Memory B cell (primary cell): ENCODE data around the gene EPGN.
"Not testable (repeated sequence)": the region's sequence is repeated elsewhere in the genome, so short reads cannot be mapped to it uniquely, and the experiment has no call there.

ENCODE experiments used
- ATAC-seq: fragments of 150-1000 bp; cut with Tn5 transposase; 2 replicates; pipeline ENCODE4 v1.10.0; 2021; ENCODE audit warnings: low read depth, mild to moderate bottlenecking, moderate library complexity
- DNase-seq, 2 donors: peaks; one replicate each; pipeline ENCODE4 v3.0.0; 2022; ENCODE audit warnings: low spot score in 2 of 2
- H3K27ac Mint-ChIP-seq: one replicate; pipeline ENCODE4 v1.8.0; 2022; ENCODE audit warnings: mild to moderate bottlenecking, moderate library complexity, mixed read lengths
- H3K27me3 Mint-ChIP-seq: one replicate; pipeline ENCODE4 v1.8.0; 2022; ENCODE audit warnings: mixed read lengths
- H3K36me3 Mint-ChIP-seq: one replicate; pipeline ENCODE4 v1.8.0; 2022; ENCODE audit warnings: mild to moderate bottlenecking, mixed read lengths
- H3K4me1 Mint-ChIP-seq: one replicate; pipeline ENCODE4 v1.8.0; 2022; ENCODE audit warnings: mixed read lengths
- H3K4me3 Mint-ChIP-seq: one replicate; pipeline ENCODE4 v1.8.0; 2022; ENCODE audit warnings: mild to moderate bottlenecking, moderate library complexity, mixed read lengths
- H3K9me3 Mint-ChIP-seq: one replicate; pipeline ENCODE4 v1.8.0; 2022; ENCODE audit warnings: mixed read lengths

The EPGN gene

DNA sequence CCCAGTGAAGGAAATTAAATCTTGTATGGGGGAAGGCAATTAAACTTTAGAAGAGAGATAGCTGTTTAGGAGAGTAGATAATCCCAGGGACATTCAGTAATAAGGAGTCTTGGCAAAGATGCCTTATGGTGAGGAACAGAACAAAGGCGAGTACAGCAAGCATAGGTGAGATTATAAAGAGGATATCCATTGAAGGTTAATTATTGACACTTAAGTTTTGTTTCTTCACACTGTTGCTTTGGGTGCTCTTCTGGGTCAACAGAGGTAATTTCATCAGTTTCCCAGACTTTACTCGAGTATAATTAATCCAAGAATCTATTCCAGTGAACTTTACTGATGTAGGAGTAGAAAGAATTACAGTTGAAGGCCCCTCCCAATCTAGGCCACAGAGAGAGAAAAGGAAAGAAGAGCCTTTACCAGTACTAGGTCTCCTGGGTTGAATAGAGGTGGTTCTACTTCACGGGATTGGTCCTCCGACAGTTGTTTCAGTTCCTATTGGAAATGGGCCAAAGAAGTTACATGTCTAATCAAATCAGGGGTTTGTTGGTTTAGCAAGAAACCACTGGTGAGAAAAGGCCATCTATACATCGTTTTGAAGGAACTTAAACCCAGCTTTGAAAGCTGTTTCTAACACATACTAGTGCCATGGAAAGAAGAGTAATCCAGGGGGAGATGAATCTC is 27.2 kb downstream of the EPGN start:
- no peak for DNase-seq
- H3K27ac Mint-ChIP-seq, result no peak overlapping the region
- peaks cover 7% of the 10 kb centered on the region for H3K4me1 Mint-ChIP-seq
- H3K36me3 Mint-ChIP-seq, result no peaks in the 10 kb centered on the region
- peak; percentile 68 for ATAC-seq
- peaks cover 7% of the 10 kb centered on the region for H3K27me3 Mint-ChIP-seq
- H3K9me3 Mint-ChIP-seq, result peaks cover 2% of the 10 kb centered on the region
- H3K4me3 Mint-ChIP-seq, result no peak overlapping the region

- DNase-seq (no peak), ATAC-seq (no peak)
- no peak overlapping the region for H3K27ac Mint-ChIP-seq
- peaks cover 7% of the 10 kb centered on the region for H3K4me1 Mint-ChIP-seq
- H3K27me3 Mint-ChIP-seq, result peaks cover 7% of the 10 kb centered on the region
- peaks cover 4% of the 10 kb centered on the region for H3K9me3 Mint-ChIP-seq
- H3K36me3 Mint-ChIP-seq, result no peaks in the 10 kb centered on the region
- no peak overlapping the region for H3K4me3 Mint-ChIP-seq
Observed at GRCh38 chr4:74338792-74339333, 30.6 kb downstream of the EPGN start.

GRCh38 chr4:74339501-74339900 is 31.2 kb downstream of the EPGN start:
- peaks cover 7% of the 10 kb centered on the region for H3K4me1 Mint-ChIP-seq
- peaks cover 5% of the 10 kb centered on the region for H3K27me3 Mint-ChIP-seq
- DNase-seq (no peak), ATAC-seq (no peak)
- H3K9me3 Mint-ChIP-seq, result peaks cover 6% of the 10 kb centered on the region
- H3K4me3 Mint-ChIP-seq, result no peak overlapping the region
- peaks cover under 1% of the 10 kb centered on the region for H3K36me3 Mint-ChIP-seq
- H3K27ac Mint-ChIP-seq, result no peak overlapping the region

GRCh38 chr4:74340421-74340820 is 32.2 kb downstream of the EPGN start:
- DNase-seq, ATAC-seq: not testable (repeated sequence)
- H3K9me3 Mint-ChIP-seq, result peaks cover 13% of the 10 kb centered on the region

GRCh38 chr4:74344031-74344430 is 35.8 kb downstream of the EPGN start:
- Mint-ChIP-seq H3K9me3 (peaks cover 13% of the 10 kb centered on the region), H3K27me3 (peaks cover 8% of the 10 kb centered on the region), H3K4me1 (no peaks in the 10 kb centered on the region), H3K36me3 (peaks cover 2% of the 10 kb centered on the region), H3K4me3 (no peak overlapping the region), H3K27ac (no peak overlapping the region)
- ATAC-seq, result no peak
- DNase-seq, result no peak

More at GRCh38 chr4:74340421-74340820, 32.2 kb downstream of the EPGN start:
- not testable (repeated sequence) for H3K36me3 Mint-ChIP-seq, H3K4me1 Mint-ChIP-seq, H3K27me3 Mint-ChIP-seq, H3K4me3 Mint-ChIP-seq, H3K27ac Mint-ChIP-seq

GRCh38 chr4:74353858-74354257 is 45.6 kb downstream of the EPGN start:
- Mint-ChIP-seq H3K9me3 (no peaks in the 10 kb centered on the region), H3K36me3 (no peaks in the 10 kb centered on the region), H3K27ac (no peak overlapping the region), H3K4me3 (no peak overlapping the region), H3K27me3 (peaks cover 4% of the 10 kb centered on the region), H3K4me1 (no peaks in the 10 kb centered on the region)
- no peak for DNase-seq
- no peak for ATAC-seq

DNA sequence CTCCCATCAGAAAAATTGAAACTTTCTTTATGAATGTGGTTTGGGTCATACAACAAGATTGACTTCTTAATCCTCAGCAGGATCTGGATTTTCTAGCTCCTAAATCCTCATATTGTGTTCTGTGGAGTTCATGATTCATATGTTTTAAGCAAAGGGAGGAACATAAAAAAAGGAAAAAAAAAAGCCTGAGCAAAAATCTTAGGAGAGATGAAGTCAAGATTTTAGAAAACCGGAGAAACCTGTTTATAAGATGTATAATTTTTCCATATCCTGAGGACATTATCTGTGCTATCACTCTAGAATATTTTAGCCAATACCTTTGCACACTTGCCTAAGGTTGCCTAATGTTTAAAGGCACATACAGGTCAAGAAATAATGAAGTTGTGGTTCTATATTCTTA is 49.7 kb downstream of the EPGN start:
- H3K4me3 Mint-ChIP-seq, result no peak overlapping the region
- H3K4me1 Mint-ChIP-seq, result no peaks in the 10 kb centered on the region
- H3K27ac Mint-ChIP-seq, result no peak overlapping the region
- ATAC-seq (no peak), DNase-seq (no peak)
- peaks cover 6% of the 10 kb centered on the region for H3K27me3 Mint-ChIP-seq
- no peaks in the 10 kb centered on the region for H3K36me3 Mint-ChIP-seq
- H3K9me3 Mint-ChIP-seq, result no peaks in the 10 kb centered on the region

GRCh38 chr4:74361671-74362070 is 53.4 kb downstream of the EPGN start:
- Mint-ChIP-seq H3K4me3 (no peak overlapping the region), H3K27ac (no peak overlapping the region), H3K36me3 (no peaks in the 10 kb centered on the region), H3K4me1 (peaks cover 14% of the 10 kb centered on the region), H3K27me3 (peaks cover 12% of the 10 kb centered on the region), H3K9me3 (no peaks in the 10 kb centered on the region)
- DNase-seq (no peak), ATAC-seq (no peak)

GRCh38 chr4:74362347-74362746 is 54.1 kb downstream of the EPGN start:
- Mint-ChIP-seq H3K9me3 (no peaks in the 10 kb centered on the region), H3K4me3 (no peak overlapping the region), H3K27ac (no peak overlapping the region), H3K4me1 (peaks cover 14% of the 10 kb centered on the region), H3K27me3 (peaks cover 14% of the 10 kb centered on the region), H3K36me3 (no peaks in the 10 kb centered on the region)
- ATAC-seq (no peak), DNase-seq (no peak)

DNA sequence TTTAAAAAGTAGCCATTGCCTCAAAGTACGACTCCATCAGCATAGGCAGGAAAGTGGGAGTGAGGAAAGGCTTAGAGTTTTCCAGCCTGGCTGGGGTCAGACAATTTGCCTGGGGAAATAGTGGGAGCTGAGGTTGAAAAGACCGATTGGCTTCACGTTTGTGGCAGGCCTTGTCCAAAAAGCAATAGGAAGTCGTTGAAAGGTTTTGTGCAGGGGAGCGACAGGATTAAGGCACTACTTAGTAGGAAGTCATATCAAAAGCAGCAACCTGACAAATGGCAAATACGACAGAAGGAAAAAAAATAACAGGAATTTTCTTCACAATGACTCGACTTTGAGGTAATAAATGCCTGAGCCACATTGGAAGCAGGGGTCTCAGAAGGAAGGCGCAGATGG is 56.0 kb downstream of the EPGN start:
- Mint-ChIP-seq H3K36me3 (no peaks in the 10 kb centered on the region), H3K27ac (peak overlapping the region; percentile 75), H3K4me1 (peaks cover 14% of the 10 kb centered on the region), H3K4me3 (peak overlapping the region; percentile 48), H3K9me3 (no peaks in the 10 kb centered on the region), H3K27me3 (peaks cover 18% of the 10 kb centered on the region)
- no peak for DNase-seq
- ATAC-seq, result no peak

- H3K9me3 Mint-ChIP-seq, result no peaks in the 10 kb centered on the region
Observed at GRCh38 chr4:74364652-74365491, 56.6 kb downstream of the EPGN start, which contains the start of gene EREG. EREG (plus strand) TSS chr4:74365145; CDS start chr4:74365309, 164 bp downstream.

DNA sequence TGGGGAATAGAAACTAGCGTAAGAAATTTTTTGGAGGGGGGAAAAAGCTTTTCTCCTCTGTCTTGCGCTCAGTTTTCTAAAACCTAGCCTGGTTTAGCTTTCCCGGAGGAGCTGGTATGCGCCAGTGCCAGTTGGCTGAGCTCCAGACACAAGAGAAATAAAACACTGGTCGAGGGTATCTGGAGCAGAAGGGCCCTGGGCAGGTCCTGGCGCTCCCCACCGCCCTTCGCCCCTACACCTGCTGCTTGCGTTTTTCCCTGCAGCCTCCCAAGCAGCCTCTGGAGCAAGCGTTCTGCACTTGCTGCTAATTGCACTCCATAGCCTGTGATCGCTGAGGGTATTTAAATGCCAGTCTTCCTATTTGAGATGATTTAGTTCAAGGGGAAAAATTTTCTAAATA is 57.5 kb downstream of the EPGN start:
- H3K27ac Mint-ChIP-seq, result no peak overlapping the region
- no peaks in the 10 kb centered on the region for H3K36me3 Mint-ChIP-seq
- H3K27me3 Mint-ChIP-seq, result peaks cover 19% of the 10 kb centered on the region
- ATAC-seq (no peak), DNase-seq (no peak)
- H3K4me1 Mint-ChIP-seq, result peaks cover 14% of the 10 kb centered on the region
- H3K9me3 Mint-ChIP-seq, result no peaks in the 10 kb centered on the region
- H3K4me3 Mint-ChIP-seq, result no peak overlapping the region

More at GRCh38 chr4:74364652-74365491, 56.6 kb downstream of the EPGN start, which contains the start of gene EREG:
- Mint-ChIP-seq H3K4me3 (peak within 1 kb of the TSS; percentile 62), H3K27ac (peak within 1 kb of the TSS; percentile 75), H3K27me3 (peaks cover 18% of the 10 kb centered on the region), H3K4me1 (peaks cover 14% of the 10 kb centered on the region), H3K36me3 (no peaks in the 10 kb centered on the region)
- DNase-seq, result peak; percentile 9 to 13
- ATAC-seq, result peak; percentile 76
